ENCODE measurements around the gene METTL16. TPM values are rescaled to one million over a fixed set of nuclear protein-coding genes. Genes with fewer than 3 reads are reported as not detected.

METTL16 gene
- total and polyA plus RNA-seq, 2 of the 4 experiments (the other 2 are of a cell fraction), result 11.8 to 15.4 TPM

- POLR2A ChIA-PET (ENCODE audit: unreplicated experiment), result no interaction called here
- dilution Hi-C loops (cut with HindIII; ENCODE audit: low sequenced_read_pairs, unreplicated experiment), result no loop called here
- intact Hi-C loops (cut with micrococcal nuclease), result loop anchor here (10.0 kb wide), 1 partner anchor 141 kb away; the partner anchor contains the start of gene PAFAH1B1
Measured at GRCh38 chr17:2453866-2454265, 57.8 kb downstream of the METTL16 start.

More at GRCh38 chr17:2453866-2454265, 57.8 kb downstream of the METTL16 start:
- ATAC-seq (ENCODE audit: low read depth) (no peak), DNase-seq (no peak)
- H3K36me3 ChIP-seq (ENCODE audit: control insufficient read depth, insufficient read depth, low read length), result peaks cover 3% of the 10 kb centered on the region; the same call in 1 of the 2 replicates
- no TSS peak for BruUV-seq (replicated peaks)
- peaks cover 6% of the 10 kb centered on the region for H4K20me1 ChIP-seq (ENCODE audit: insufficient read depth, low read length)
- H3K4me2 ChIP-seq (ENCODE audit: low read depth, low read length), result no peak overlapping the region
- H3K9ac ChIP-seq (ENCODE audit: low read depth, low read length), result no peak overlapping the region
- H2BK120ac ChIP-seq (ENCODE audit: low read depth, low read length), result no peak overlapping the region
- no peak overlapping the region for H2AK9ac ChIP-seq (replicated peaks; ENCODE audit: low read depth, low read length, poor library complexity)
- H3K27ac ChIP-seq (ENCODE audit: insufficient read depth, low read length), result no peak overlapping the region
- no peaks in the 10 kb centered on the region for H3K27me3 ChIP-seq (ENCODE audit: control insufficient read depth, insufficient read depth, low read length)
- no peak overlapping the region for H2AK5ac ChIP-seq (ENCODE audit: low read depth, low read length)
- in situ Hi-C loops (cut with MboI; ENCODE audit: low sequenced_read_pairs), result no loop called here
- TF ChIP-seq MAZ (IDR thresholded peaks at IDR 0.05; ENCODE audit: borderline replicate concordance, low read depth, low read length) (no peak), POLR2A (IDR thresholded peaks at IDR 0.05; ENCODE audit: low read depth, low read length) (no peak), MXI1 (IDR thresholded peaks at IDR 0.05; ENCODE audit: borderline replicate concordance, low read depth, low read length) (no peak), RAD21 (IDR thresholded peaks at IDR 0.05; ENCODE audit: low read length) (no peak), BHLHE40 (IDR thresholded peaks at IDR 0.05; ENCODE audit: low read depth, low read length) (no peak), USF2 (IDR thresholded peaks at IDR 0.05; ENCODE audit: low read depth, low read length) (no peak), ELK1 (IDR thresholded peaks at IDR 0.05; ENCODE audit: borderline replicate concordance, low read depth, low read length) (no peak), CEBPB (IDR thresholded peaks at IDR 0.05; ENCODE audit: low read depth, low read length) (no peak), RFX5 (IDR thresholded peaks at IDR 0.05; ENCODE audit: low read depth, low read length) (no peak), CHD1 (IDR thresholded peaks at IDR 0.05; ENCODE audit: low read depth, low read length) (no peak), RCOR1 (IDR thresholded peaks at IDR 0.05; ENCODE audit: insufficient replicate concordance, low read length) (no peak), MAFK (IDR thresholded peaks at IDR 0.05; ENCODE audit: low read depth, low read length) (no peak)
- H2AFZ ChIP-seq (replicated peaks; ENCODE audit: low read length, poor library complexity), result no peak overlapping the region
- CTCF ChIA-PET, result no interaction called here
- no peak overlapping the region for H3K18ac ChIP-seq (ENCODE audit: low read depth, low read length)
- H3K56ac ChIP-seq (ENCODE audit: extremely low read depth, insufficient read depth, low read length), result no peak overlapping the region
- no peak overlapping the region for H3K14ac ChIP-seq (replicated peaks; ENCODE audit: low read depth, low read length)
- H4K5ac ChIP-seq (ENCODE audit: low read depth, low read length), result no peak overlapping the region
- no peak overlapping the region for H4K91ac ChIP-seq (ENCODE audit: insufficient read depth, low read depth, low read length)
- H3K4ac ChIP-seq (ENCODE audit: low read depth, low read length), result no peak overlapping the region
- H2BK15ac ChIP-seq (ENCODE audit: low read depth, low read length), result no peak overlapping the region
- H4K8ac ChIP-seq (ENCODE audit: low read depth in 2 of 2, low read length in 2 of 2), result no peak overlapping the region
- no peak overlapping the region for H2BK20ac ChIP-seq (ENCODE audit: low read depth, low read length)
- peaks cover 3 to 28% of the 10 kb centered on the region in 2 experiments; a peak in 3 of 4 replicates for H3K79me1 ChIP-seq (ENCODE audit: low read depth in 1 of 2, low read length in 2 of 2)
- WGBS, 2 experiments (ENCODE audit: extremely low coverage in 2 of 2, insufficient read length in 1 of 2), result no CpG with 5 or more reads among the region's 3 CpGs
- H3K9me3 ChIP-seq (ENCODE audit: control insufficient read depth, insufficient read depth, low read length), result no peaks in the 10 kb centered on the region
- peaks cover 19% of the 10 kb centered on the region for H3K9me1 ChIP-seq (ENCODE audit: insufficient read depth, low read length)
- peaks cover 8% of the 10 kb centered on the region for H3K4me1 ChIP-seq (ENCODE audit: control insufficient read depth, insufficient read depth, low read length)
- no peak overlapping the region for H3K4me3 ChIP-seq (ENCODE audit: insufficient read depth, low read depth, low read length)
- H3K23ac ChIP-seq (ENCODE audit: low read depth, low read length), result no peak overlapping the region
- no peak overlapping the region for H2BK5ac ChIP-seq (ENCODE audit: low read depth, low read length, poor library complexity, severe bottlenecking)
